ENCODE results near the gene NUBP1.
A peak's percentile ranks its signal among the peaks of the same experiment; 100 is the strongest.
"Not testable (repeated sequence)": the region's sequence is repeated elsewhere in the genome, so short reads cannot be mapped to it uniquely, and the experiment has no call there.

The NUBP1 gene

GRCh38 chr16:10738231-10739077 lies 5.2 kb upstream of the NUBP1 start:
- H3K9me3 ChIP-seq (replicated peaks; ENCODE audit: low read length), result no peaks in the 10 kb centered on the region
- H3K9ac ChIP-seq (ENCODE audit: low read depth, low read length), result peak overlapping the region; percentile 36
- peak overlapping the region; percentile 58 for H3K4me2 ChIP-seq (ENCODE audit: low read length)
- H3K27me3 ChIP-seq (ENCODE audit: control insufficient read depth, insufficient read depth, low read length), result no peaks in the 10 kb centered on the region
- H3K4me1 ChIP-seq (ENCODE audit: control insufficient read depth, insufficient read depth, low read length), result peaks cover 18% of the 10 kb centered on the region
- H3K36me3 ChIP-seq (ENCODE audit: insufficient read depth, low read length), result no peaks in the 10 kb centered on the region
- no peak overlapping the region for H3K4me3 ChIP-seq (ENCODE audit: low read length)

GRCh38 chr16:10740000-10740844 lies 3.4 kb upstream of the NUBP1 start:
- no peak overlapping the region for H3K9ac ChIP-seq (ENCODE audit: low read depth, low read length)
- H3K9me3 ChIP-seq (replicated peaks; ENCODE audit: low read length), result no peaks in the 10 kb centered on the region
- H3K4me1 ChIP-seq (ENCODE audit: control insufficient read depth, insufficient read depth, low read length), result peaks cover 25% of the 10 kb centered on the region

GRCh38 chr16:10740845-10741208 lies 2.8 kb upstream of the NUBP1 start:
- Histone ChIP-seq H3K4me3 (ENCODE audit: low read length) (no peak overlapping the region), H3K4me2 (ENCODE audit: low read length) (no peak overlapping the region), H3K9ac (ENCODE audit: low read depth, low read length) (no peak overlapping the region), H3K27me3 (ENCODE audit: control insufficient read depth, insufficient read depth, low read length) (no peaks in the 10 kb centered on the region), H3K4me1 (ENCODE audit: control insufficient read depth, insufficient read depth, low read length) (peaks cover 25% of the 10 kb centered on the region), H3K9me3 (replicated peaks; ENCODE audit: low read length) (no peaks in the 10 kb centered on the region), H3K36me3 (ENCODE audit: insufficient read depth, low read length) (no peaks in the 10 kb centered on the region)

More at GRCh38 chr16:10740000-10740844, 3.4 kb upstream of the NUBP1 start:
- H3K27me3 ChIP-seq (ENCODE audit: control insufficient read depth, insufficient read depth, low read length), result no peaks in the 10 kb centered on the region
- H3K4me2 ChIP-seq (ENCODE audit: low read length), result no peak overlapping the region
- H3K36me3 ChIP-seq (ENCODE audit: insufficient read depth, low read length), result no peaks in the 10 kb centered on the region
- H3K4me3 ChIP-seq (ENCODE audit: low read length), result no peak overlapping the region

- not testable (repeated sequence) for H3K36me3 ChIP-seq (ENCODE audit: insufficient read depth, low read length); H3K9me3 ChIP-seq (replicated peaks; ENCODE audit: low read length); H3K27me3 ChIP-seq (ENCODE audit: control insufficient read depth, insufficient read depth, low read length); H3K9ac ChIP-seq (ENCODE audit: low read depth, low read length); H3K4me3 ChIP-seq (ENCODE audit: low read length); H3K4me2 ChIP-seq (ENCODE audit: low read length)
- peaks cover 25% of the 10 kb centered on the region for H3K4me1 ChIP-seq (ENCODE audit: control insufficient read depth, insufficient read depth, low read length)
Measured at GRCh38 chr16:10741249-10741648, 2.4 kb upstream of the NUBP1 start.

DNA sequence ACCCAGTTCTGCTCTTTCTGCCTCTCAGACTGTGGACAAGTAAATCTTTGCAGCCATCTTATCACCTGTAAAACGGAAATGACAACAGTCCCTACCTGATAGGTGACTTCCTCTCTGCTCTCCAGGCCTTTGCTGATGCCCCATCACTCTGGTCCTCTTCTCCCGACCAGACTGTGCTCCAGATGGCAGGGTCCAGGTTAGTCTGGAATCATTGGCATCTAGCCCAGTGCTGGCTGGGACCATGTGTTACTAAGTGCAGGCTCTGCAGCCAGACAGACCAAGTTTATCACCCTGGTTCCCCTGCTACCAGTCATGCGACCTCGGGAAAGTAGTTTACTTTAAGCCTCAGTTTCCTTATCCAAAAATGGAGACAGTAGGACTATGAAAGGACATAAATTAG lies 1.8 kb upstream of the NUBP1 start:
- Histone ChIP-seq H3K9ac (ENCODE audit: low read depth, low read length) (no peak overlapping the region), H3K27me3 (ENCODE audit: control insufficient read depth, insufficient read depth, low read length) (no peaks in the 10 kb centered on the region), H3K4me2 (ENCODE audit: low read length) (no peak overlapping the region), H3K4me1 (ENCODE audit: control insufficient read depth, insufficient read depth, low read length) (peaks cover 25% of the 10 kb centered on the region), H3K9me3 (replicated peaks; ENCODE audit: low read length) (no peaks in the 10 kb centered on the region), H3K4me3 (ENCODE audit: low read length) (no peak overlapping the region), H3K36me3 (ENCODE audit: insufficient read depth, low read length) (no peaks in the 10 kb centered on the region)

GRCh38 chr16:10743227-10743609 lies 424 bp upstream of the NUBP1 start:
- Histone ChIP-seq H3K9ac (ENCODE audit: low read depth, low read length) (peak overlapping the region; percentile 94), H3K4me2 (ENCODE audit: low read length) (peak overlapping the region; percentile 89), H3K4me3 (ENCODE audit: low read length) (peak overlapping the region; percentile 83), H3K4me1 (ENCODE audit: control insufficient read depth, insufficient read depth, low read length) (peaks cover 15% of the 10 kb centered on the region), H3K9me3 (replicated peaks; ENCODE audit: low read length) (no peaks in the 10 kb centered on the region), H3K36me3 (ENCODE audit: insufficient read depth, low read length) (no peaks in the 10 kb centered on the region), H3K27me3 (ENCODE audit: control insufficient read depth, insufficient read depth, low read length) (no peaks in the 10 kb centered on the region)

DNA sequence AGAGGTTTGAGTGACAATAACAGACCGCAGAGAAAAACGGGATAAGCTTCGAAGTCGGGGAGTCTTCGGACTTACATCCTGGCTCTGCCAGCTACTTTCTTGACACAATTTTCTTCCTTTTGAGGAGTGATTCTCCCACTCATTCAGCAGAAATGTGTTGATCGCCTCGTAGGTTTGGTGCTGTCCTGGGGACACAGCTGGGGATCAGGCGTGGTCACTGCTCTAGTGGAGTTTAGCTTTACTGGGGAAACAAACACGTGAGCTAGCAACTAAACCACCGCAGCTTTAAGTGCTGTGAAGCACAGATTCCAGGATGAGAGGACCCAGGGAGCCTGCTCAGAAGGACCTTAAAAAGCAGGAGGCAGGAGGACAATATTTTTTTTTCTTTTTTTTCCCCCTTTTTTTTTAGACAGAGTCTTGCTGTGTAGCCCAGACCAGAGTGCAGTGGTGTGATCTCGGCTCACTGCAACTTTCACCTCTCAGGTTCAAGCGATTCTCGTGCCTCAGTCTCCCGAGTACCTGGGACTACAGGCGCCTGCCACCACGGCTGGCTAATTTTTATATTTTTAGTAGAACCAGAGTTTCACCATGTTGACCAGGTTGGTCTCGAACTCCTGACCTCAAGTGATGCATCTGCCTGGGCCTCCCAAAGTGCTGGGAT lies 858 bp downstream of the NUBP1 start:
- Histone ChIP-seq H3K4me3 (ENCODE audit: low read length) (peak overlapping the region; percentile 74), H3K9ac (ENCODE audit: low read depth, low read length) (peak overlapping the region; percentile 81), H3K36me3 (ENCODE audit: insufficient read depth, low read length) (no peaks in the 10 kb centered on the region)

GRCh38 chr16:10745841-10746240 lies 2.2 kb downstream of the NUBP1 start:
- Histone ChIP-seq H3K27me3 (ENCODE audit: control insufficient read depth, insufficient read depth, low read length) (no peaks in the 10 kb centered on the region), H3K9ac (ENCODE audit: low read depth, low read length) (no peak overlapping the region), H3K4me2 (ENCODE audit: low read length) (no peak overlapping the region), H3K4me1 (ENCODE audit: control insufficient read depth, insufficient read depth, low read length) (peaks cover 13% of the 10 kb centered on the region), H3K36me3 (ENCODE audit: insufficient read depth, low read length) (no peaks in the 10 kb centered on the region), H3K9me3 (replicated peaks; ENCODE audit: low read length) (no peaks in the 10 kb centered on the region), H3K4me3 (ENCODE audit: low read length) (no peak overlapping the region)

More for the DNA sequence above, 858 bp downstream of the NUBP1 start:
- Histone ChIP-seq H3K4me2 (ENCODE audit: low read length) (peak overlapping the region; percentile 92), H3K27me3 (ENCODE audit: control insufficient read depth, insufficient read depth, low read length) (no peaks in the 10 kb centered on the region), H3K4me1 (ENCODE audit: control insufficient read depth, insufficient read depth, low read length) (peaks cover 13% of the 10 kb centered on the region), H3K9me3 (replicated peaks; ENCODE audit: low read length) (no peaks in the 10 kb centered on the region)

DNA sequence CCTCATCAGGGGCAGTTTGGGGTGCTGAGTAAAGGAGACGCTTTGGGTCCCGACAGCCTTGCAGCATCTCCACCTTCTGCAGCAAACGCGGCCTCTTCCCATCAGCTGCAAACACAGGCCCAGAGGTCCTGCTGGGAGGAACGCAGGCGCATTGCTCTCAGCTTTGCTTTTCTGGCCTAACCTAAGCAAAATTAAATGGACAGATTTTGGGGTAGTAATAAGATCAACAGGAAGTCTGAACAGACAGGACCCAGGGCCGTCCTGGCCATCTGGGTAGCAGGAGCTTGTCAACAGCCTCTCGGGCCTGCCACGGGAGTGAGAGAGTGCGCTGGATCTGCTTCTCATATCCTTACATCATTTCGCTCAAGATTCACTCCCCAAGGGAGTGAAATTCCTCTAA lies 7.2 kb downstream of the NUBP1 start:
- Histone ChIP-seq H3K36me3 (ENCODE audit: insufficient read depth, low read length) (peaks cover 4% of the 10 kb centered on the region), H3K9me3 (replicated peaks; ENCODE audit: low read length) (no peaks in the 10 kb centered on the region), H3K4me3 (ENCODE audit: low read length) (no peak overlapping the region), H3K4me2 (ENCODE audit: low read length) (no peak overlapping the region), H3K9ac (ENCODE audit: low read depth, low read length) (no peak overlapping the region), H3K4me1 (ENCODE audit: control insufficient read depth, insufficient read depth, low read length) (peaks cover 12% of the 10 kb centered on the region), H3K27me3 (ENCODE audit: control insufficient read depth, insufficient read depth, low read length) (no peaks in the 10 kb centered on the region)

GRCh38 chr16:10751291-10751697 lies 7.7 kb downstream of the NUBP1 start:
- Histone ChIP-seq H3K9me3 (replicated peaks; ENCODE audit: low read length) (no peaks in the 10 kb centered on the region), H3K27me3 (ENCODE audit: control insufficient read depth, insufficient read depth, low read length) (no peaks in the 10 kb centered on the region), H3K4me1 (ENCODE audit: control insufficient read depth, insufficient read depth, low read length) (peaks cover 12% of the 10 kb centered on the region), H3K4me3 (ENCODE audit: low read length) (no peak overlapping the region), H3K36me3 (ENCODE audit: insufficient read depth, low read length) (peaks cover 4% of the 10 kb centered on the region), H3K4me2 (ENCODE audit: low read length) (no peak overlapping the region), H3K9ac (ENCODE audit: low read depth, low read length) (no peak overlapping the region)

- Histone ChIP-seq H3K4me1 (ENCODE audit: control insufficient read depth, insufficient read depth, low read length) (peaks cover 12% of the 10 kb centered on the region), H3K4me2 (ENCODE audit: low read length) (no peak overlapping the region), H3K9me3 (replicated peaks; ENCODE audit: low read length) (no peaks in the 10 kb centered on the region), H3K9ac (ENCODE audit: low read depth, low read length) (no peak overlapping the region), H3K36me3 (ENCODE audit: insufficient read depth, low read length) (peaks cover 13% of the 10 kb centered on the region), H3K4me3 (ENCODE audit: low read length) (no peak overlapping the region), H3K27me3 (ENCODE audit: control insufficient read depth, insufficient read depth, low read length) (no peaks in the 10 kb centered on the region)
Measured at GRCh38 chr16:10752843-10753523, 9.3 kb downstream of the NUBP1 start.

All from skeletal muscle satellite cell (primary cell).